AG09309 (cell line): ENCODE results near the gene TMEM132D.

Experiments used
- DNase-seq: peaks from one replicate; pipeline ENCODE4 v3.0.0-alpha.2; 2010; ENCODE audit warnings: low read depth
- H3K4me3 ChIP-seq: 2 replicates; pipeline ENCODE4 v1.5.1; 2011; ENCODE audit warnings: mild to moderate bottlenecking, low read depth, low read length, moderate library complexity; ENCODE audit not compliant: control insufficient read depth
- CTCF ChIP-seq: IDR thresholded peaks from 2 replicates; pipeline ENCODE4 v1.5.1; 2011; ENCODE audit warnings: mild to moderate bottlenecking, low read depth, low read length, inconsistent platforms; ENCODE audit not compliant: insufficient read depth, control insufficient read depth; ENCODE audit errors: missing control alignments

TMEM132D gene

GRCh38 chr12:129325566-129325965 lies 578.3 kb downstream of the TMEM132D start:
- DNase-seq: no peak
- TF ChIP-seq CTCF: no peak

GRCh38 chr12:129312048-129312447 lies 591.8 kb downstream of the TMEM132D start:
- no peak for TF ChIP-seq CTCF
- DNase-seq: no peak
- H3K4me3 ChIP-seq: no peak overlapping the region

More at GRCh38 chr12:129325566-129325965, 578.3 kb downstream of the TMEM132D start:
- no peak overlapping the region for H3K4me3 ChIP-seq

- DNase-seq: no peak
Observed at GRCh38 chr12:129310346-129310745, 593.5 kb downstream of the TMEM132D start.

GRCh38 chr12:129305851-129306250 lies 598.0 kb downstream of the TMEM132D start:
- no peak for DNase-seq
- no peak for TF ChIP-seq CTCF
- no peak overlapping the region for H3K4me3 ChIP-seq

More at GRCh38 chr12:129310346-129310745, 593.5 kb downstream of the TMEM132D start:
- TF ChIP-seq CTCF: no peak
- no peak overlapping the region for H3K4me3 ChIP-seq

- no peak for TF ChIP-seq CTCF
- no peak for DNase-seq
- H3K4me3 ChIP-seq: no peak overlapping the region
Observed at GRCh38 chr12:129304529-129304928, 599.3 kb downstream of the TMEM132D start.

- no peak for TF ChIP-seq CTCF
- DNase-seq: no peak
Observed at GRCh38 chr12:129300011-129300410, 603.8 kb downstream of the TMEM132D start.

GRCh38 chr12:129298921-129299320 lies 604.9 kb downstream of the TMEM132D start:
- H3K4me3 ChIP-seq: no peak overlapping the region
- no peak for DNase-seq

More at GRCh38 chr12:129300011-129300410, 603.8 kb downstream of the TMEM132D start:
- H3K4me3 ChIP-seq: no peak overlapping the region

More at GRCh38 chr12:129298921-129299320, 604.9 kb downstream of the TMEM132D start:
- no peak for TF ChIP-seq CTCF
